Femur (tissue), 1 donor: ENCODE results near the gene SCIN.
"Not testable (repeated sequence)": the region's sequence is repeated elsewhere in the genome, so short reads cannot be mapped to it uniquely, and the experiment has no call there.

Experiments
- DNase-seq: peaks from one replicate; pipeline ENCODE4 v3.0.0-alpha.2; 2017

SCIN gene

DNA sequence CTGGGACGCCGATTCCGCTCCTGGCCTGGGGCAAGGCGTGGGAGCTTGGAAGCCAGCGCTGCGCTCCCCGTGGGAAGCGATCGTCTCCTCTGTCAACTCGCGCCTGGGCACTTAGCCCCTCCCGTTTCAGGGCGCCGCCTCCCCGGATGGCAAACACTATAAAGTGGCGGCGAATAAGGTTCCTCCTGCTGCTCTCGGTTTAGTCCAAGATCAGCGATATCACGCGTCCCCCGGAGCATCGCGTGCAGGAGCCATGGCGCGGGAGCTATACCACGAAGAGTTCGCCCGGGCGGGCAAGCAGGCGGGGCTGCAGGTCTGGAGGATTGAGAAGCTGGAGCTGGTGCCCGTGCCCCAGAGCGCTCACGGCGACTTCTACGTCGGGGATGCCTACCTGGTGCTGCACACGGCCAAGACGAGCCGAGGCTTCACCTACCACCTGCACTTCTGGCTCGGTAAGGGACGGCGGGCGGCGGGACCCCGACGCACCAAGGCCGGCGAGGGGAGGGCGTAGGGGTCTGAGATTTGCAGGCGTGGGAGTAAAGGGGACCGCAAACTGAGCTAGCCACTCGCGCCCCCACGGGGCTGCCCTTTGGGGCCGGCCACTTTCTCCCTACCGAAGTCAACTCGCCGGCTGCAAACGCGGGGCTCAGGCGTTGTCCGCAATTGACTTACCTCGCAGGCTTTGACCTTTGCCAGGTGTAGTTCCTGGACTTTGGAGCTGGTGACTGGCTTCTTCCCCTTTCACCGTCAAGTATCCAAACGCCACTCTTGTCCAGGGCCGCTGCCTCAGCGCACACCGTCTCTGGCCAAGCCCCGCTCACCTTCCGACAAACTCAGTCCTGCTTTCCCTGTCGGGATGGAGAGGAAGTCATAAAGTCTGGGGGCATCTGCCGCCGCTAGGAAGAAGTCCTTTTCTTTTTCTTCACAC lies at the start of gene SCIN:
Gene SCIN, plus strand, starts transcription at position 187 of the 928 bp plus-strand sequence. Its CDS starts 67 bp downstream, at position 254.
- peak; percentile 43 for DNase-seq

DNA sequence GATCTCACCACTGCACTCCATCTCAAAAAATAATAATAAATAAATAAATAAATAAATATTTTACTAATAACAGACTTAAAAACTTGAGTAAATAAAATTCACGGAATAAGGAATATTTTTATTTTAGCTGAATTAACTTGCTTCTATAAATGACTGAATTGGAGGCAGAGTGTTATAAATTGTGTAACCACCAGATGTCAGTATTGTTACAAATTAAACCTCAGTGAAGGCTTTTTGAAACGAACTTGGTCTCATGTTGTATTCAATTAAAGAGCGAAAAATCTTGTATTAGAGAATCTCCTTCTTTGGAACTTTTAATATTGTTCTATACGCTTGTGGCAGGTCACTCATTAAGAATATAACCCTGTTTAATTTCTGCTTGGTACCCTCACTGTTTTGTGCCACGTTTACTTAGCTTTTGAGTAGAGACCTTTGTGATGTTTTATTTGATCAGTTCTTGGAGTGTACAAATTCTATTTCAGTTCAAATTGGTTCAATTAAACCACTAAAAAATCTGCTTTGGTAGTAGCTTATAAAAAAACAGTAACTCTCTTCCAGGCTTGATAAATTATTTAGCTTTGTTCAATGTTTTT lies 45.6 kb upstream of the SCIN start:
- no peak for DNase-seq

DNA sequence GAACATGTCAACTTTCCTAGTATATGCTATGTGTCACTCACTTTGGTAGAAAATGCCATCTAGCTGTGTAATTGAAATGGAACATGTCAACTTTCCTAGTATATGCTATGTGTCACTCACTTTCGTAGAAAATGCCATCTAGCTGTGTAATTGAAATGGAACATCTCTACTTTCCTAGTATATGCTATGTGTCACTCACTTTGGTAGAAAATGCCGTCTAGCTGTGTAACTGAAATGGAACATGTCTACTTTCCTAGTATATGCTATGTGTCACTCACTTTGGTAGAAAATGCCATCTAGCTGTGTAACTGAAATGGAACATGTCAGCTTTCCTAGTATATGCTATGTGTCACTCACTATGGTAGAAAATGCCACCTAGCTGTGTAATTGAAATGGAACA lies 43.8 kb upstream of the SCIN start:
- not testable (repeated sequence) for DNase-seq

DNA sequence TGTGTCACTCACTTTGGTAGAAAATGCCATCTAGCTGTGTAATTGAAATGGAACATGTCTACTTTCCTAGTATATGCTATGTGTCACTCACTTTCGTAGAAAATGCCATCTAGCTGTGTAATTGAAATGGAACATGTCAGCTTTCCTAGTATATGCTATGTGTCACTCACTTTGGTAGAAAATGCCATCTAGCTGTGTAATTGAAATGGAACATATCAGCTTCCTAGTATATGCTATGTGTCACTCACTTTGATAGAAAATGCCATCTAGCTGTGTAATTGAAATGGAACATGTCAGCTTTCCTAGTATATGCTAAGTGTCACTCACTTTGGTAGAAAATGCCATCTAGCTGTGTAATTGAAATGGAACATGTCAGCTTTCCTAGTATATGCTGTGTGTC lies 42.9 kb upstream of the SCIN start:
- DNase-seq: not testable (repeated sequence)

DNA sequence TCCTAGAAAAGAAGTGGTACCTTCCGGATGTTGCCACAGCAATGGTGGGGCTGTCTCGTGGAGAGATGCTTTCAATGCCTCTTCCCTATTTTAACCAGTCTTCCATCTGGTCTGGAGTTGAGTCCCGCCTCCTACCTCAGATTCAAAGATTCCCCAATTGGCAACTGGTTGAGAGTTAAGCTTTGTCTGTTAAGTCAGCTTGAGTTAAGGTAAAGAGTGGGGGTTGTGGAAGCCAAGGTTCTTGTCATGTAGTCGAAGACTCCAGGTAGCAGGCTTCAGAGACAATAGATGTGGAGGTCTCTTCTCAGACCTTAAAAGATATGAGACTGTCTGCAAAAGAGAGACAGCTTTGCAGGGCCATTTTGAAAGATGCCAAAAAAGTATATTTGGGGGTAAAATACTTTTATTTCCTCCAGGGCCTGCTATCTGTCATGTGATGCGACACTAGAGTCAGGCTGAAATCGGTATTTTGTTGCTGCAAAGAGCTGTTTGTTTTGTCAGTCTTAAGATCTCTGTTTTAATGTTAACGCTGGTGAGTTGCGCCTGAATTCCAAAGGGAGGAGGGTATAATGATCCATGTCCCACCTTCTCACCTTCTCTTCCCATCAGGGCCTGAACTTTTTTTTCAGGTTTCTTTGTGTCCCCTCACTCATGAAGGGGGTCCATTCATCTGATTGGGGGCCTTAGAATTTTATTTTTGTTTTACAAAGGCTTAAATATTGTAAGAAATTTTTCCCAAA lies 40.4 kb upstream of the SCIN start:
- no peak for DNase-seq

DNA sequence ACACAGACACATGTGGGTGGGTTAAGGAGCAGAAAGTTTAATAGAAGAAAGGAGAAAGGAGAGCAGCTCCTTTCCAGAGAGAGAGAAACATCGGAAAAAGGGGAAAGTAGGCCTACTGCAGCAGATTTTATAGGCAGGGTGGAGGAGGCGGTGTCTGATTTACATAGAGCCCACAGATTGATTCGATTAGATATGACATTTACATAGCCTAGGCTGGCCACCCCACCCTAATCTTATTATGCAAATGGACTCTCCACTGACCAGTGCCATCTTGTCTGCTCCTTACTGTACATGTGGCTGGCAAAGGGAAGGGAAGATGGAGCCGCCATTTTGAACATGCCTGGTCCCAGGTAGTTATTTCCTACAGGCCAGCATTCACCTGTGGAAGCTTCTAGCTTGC lies 38.7 kb upstream of the SCIN start:
- DNase-seq: no peak

DNA sequence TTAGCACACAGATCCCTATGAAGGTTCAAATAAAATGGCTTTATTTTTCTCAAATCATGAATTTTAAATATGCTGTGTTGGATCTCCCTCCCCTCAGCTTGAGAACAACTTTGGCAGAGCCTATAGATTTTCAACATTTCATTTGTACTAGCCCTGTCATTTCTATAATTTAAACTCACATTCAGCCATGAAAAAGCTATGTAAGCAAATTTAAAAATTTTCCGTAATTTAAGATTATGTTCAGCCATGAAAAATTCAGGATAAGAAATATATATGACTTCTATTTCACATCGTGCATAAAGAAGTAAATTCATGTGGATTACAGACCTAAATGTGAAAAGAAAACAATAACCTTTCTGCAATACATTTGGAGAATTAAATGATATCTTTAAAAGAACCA lies 36.5 kb upstream of the SCIN start:
- DNase-seq: no peak

DNA sequence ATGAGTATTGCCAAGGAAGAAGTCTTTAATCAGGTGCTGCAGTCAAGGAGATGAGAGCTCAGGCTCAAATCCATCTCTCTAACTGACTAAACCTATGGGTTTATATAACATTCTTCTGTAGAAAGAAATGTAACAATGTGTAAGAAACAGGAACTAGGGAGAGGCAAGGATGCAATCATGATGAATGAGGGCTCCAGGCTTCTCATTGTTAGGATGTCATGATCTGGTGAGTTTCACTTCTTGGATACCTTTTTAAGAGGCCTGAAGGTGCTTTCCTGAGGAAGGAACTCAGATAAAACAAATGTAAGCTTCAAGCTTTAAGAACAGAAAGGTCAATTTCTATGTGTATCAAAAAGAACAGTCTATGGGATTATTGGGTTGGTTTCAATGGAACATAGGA lies 30.8 kb upstream of the SCIN start:
- DNase-seq: no peak

DNA sequence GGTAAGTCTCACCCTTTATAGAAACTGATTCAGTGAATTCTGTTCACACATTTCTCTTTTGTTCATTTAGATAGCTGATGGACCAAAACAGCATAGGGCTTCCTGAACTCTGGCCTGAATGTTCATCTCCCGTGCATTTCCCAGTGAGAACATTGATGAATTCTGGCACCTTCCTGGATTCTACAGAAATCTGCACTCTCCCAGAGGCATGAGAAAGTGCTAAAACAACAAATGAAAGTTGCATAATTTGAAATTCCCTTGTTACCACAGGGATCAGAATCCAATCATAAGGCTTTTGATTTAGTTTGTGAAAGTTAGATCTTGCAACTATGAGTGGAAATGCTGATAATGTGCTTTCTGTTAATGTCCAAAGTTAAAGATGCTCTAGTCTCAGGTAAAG lies 29.7 kb upstream of the SCIN start:
- DNase-seq: no peak

DNA sequence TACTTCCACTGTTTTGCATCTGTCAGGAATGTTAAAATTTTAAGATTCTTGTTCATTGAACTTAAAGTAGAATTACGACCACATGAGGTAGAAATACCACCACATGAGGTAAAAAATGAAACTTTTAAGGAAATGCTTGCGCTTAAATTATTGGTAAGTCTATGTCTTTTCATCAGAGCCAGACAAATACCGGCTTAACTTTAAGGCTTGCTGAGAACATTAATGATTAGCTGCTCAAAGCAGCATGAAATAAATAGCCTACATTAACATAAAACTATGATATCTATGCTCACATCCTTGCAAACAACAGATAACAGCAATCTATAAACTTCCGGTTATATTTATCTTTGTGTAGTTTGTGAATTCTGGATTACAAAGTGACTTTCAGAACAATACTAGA lies 26.9 kb upstream of the SCIN start:
- no peak for DNase-seq

DNA sequence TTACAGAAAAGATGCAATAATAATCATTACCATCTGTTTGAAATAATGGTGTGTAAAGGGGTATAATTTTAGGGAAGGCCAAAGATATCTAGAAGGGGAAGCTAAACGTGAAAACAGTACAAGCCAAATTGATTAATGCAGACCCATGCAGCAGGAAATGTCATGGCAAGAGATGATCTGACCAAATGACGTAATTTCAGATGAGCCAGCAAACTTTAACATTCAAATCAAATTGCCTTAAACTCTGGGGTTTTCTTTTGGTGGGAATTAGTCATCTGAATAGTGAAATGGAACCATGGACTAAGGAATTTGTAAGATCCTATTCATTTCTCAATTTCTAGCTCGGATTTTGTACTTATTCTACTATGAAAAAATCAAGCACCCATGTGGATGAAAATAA lies 21.4 kb upstream of the SCIN start:
- DNase-seq: no peak

DNA sequence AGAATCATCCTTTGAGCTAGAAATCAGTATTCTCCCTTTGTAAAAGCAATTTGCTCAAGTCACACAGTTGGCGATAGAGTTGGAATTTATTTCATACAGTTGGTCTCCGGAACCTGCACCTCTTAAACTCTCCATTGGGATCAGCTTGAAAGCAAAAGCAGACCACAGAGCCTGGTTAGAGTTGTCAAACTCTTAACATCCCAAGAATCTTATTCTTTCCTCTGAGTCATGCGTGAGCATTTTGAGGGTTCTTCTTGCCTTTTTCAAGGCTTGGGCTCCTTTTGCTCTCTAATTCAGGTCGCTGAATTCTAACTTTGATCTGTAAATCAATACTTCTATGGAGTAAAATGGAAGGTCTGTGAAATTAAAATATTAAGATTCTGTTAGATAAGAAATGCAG lies 19.6 kb upstream of the SCIN start:
- no peak for DNase-seq

DNA sequence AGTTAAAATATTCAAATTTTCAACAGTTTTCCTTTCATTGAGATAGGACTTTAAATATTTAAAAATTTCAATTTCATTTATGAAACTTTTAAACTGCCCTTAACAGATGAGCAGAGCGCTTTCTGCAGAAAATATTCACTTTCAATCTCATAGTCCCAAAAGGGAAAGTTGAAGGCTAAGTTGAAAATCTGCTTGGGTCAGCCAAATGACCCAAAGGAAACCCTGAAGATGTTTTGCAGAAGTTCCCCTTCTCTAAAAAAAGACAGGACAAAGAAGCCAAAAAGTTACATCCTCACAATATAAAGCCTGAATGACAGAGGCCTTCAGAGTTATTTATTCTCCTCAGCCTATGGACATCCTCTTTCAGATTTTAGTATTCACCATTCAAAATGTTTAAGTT lies 17.6 kb upstream of the SCIN start:
- DNase-seq: no peak

DNA sequence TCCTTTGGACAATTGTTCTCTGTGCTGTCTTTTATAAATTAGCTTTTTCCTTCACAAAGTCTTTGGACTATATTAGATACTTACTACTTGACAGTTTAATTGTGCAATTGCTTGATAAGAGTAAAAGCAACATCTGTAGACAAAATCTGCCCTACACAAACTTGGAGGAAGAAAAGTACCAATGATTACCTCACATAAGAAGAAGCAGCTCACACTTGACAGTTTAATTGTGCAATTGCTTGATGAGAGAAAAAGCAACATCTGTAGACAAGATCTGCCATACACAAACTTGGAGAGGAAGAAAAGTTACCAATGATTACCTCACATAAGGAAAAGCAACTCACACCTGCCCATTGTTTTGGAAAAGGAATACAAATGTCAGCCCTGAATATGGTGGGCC lies 17.1 kb upstream of the SCIN start:
- DNase-seq: no peak

DNA sequence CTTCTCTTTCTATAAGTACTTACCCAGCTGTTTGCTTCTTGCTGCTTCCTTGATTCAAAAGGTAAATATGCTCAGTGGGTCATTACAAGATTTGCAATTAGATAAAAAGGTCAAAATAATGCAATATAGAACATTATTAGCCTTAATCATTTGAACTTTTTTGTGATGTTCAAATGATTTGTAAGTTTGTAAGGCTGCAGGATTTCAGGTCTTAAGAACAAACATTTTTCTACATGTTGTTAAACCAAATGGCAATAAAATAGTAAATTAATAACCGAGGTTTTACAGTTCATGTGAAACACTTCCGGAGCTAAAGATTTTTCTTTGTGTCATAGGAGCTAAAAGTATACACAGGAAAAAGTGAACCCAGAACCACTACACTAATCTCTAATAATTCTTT lies 16.2 kb upstream of the SCIN start:
- no peak for DNase-seq

DNA sequence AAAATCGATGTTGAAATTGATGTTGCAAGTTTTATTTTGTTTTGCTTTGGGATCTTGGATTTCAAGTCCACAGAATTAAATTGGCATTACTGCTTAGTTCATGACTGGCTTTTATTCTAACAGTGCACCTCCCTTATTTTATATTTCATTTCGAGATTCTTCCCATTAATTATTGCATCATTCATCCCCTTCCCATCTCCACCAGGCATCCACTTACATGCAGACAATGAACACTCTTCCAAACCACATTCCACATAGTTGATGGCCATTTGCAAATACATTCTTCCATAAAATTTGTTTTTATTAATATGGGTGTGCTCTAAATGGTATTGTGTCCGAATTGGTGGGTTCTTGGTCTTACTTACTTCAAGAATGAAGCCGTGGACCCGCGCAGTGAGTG lies 15.6 kb upstream of the SCIN start:
- no peak for DNase-seq

DNA sequence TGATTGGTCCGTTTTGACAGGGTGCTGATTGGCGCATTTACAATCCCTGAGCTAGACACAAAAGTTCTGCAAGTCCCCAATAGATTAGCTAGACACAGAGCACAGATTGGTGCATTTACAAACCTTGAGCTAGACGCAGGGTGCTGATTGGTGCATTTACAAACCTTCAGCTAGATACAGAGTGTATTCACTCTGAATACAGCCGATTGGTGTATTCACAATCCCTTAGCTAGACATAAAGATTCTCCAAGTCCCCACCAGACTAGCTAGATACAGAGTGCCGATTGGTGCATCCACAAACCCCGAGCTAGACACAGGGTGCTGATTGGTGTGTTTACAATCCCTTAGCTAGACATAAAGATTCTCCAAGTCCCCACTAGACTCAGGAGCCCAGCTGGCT lies 14.8 kb upstream of the SCIN start:
- not testable (repeated sequence) for DNase-seq

DNA sequence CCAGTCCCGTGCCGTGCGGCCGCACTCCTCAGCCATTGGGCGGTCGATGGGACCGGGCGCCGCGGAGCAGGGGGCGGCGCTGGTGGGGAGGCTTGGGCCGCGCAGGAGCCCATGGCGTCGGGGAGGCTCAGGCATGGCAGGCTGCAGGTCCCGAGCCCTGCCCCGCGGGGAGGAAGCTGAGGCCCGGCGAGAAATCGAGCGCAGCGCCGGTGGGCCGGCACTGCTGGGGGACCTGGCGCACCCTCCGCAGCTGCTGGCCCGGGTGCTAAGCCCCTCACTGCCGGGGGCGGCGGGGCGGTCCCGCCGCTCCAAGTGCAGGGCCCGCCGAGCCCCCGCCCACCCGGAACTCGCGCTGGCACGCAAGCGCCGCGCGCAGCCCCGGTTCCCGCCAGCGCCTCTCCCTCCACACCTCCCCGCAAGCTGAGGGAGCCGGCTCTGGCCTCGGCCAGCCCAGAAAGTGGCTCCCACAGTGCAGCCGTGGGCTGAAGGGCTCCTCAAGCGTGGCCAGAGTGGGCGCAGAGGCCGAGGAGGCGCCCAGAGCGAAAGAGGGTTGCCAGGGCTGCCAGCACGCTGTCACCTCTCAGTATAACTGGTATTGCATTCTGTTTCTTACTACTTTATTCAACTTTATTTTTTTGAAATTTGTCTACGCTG lies 14.3 kb upstream of the SCIN start:
- DNase-seq: not testable (repeated sequence)

DNA sequence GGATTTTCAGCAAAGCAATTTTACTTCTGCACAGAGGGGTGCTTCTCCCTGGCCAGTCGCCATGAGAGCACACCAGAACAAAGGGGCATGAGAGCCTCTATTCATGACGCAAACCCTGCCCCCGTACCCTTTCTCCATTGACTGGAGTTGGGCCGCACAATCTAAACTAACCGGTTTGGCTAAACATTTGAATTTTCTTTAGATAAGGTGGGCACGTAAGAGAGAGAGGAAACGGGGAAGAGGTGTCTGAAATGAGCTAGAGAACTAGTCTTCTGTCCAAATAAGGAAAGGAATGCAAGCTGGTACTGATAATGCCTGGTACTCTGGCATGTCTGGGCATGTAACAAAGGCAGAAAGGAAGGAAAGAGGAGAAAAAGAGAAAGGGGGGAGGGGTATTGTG lies 13.2 kb upstream of the SCIN start:
- DNase-seq: no peak

DNA sequence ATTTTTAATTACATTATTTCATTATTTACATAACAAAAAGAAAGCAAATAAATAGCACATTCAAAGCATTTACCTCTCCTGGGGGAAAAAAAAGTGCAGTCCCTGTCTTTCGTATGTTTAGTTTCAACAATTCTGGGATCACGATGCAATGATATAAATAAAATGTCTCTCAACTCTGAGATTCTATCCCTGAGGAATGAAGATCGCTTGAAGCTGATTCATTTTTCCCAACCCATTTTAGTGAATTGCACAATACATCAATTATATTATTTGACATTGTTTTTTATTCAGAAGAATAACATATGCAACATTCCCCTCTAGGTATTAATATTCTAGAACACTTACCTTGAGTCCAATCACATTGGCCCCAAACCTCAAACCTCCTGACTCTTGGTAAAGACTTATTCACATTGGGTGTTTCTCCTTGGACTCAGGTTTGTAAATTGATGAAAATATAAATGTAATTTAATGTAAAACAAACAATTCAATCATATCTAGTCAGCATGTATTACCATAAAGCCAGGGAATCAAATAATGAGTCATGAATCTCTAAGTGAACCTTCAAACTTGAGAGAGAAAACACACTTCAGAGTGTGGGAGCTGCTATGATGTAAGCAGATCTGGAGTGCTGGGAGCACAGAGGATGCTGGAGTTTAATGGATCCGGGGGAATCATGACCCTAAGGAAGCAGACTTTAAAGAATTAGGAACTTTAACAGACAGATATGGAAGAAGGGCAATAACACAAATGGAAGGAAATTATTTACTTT lies 5.3 kb upstream of the SCIN start:
- no peak for DNase-seq

DNA sequence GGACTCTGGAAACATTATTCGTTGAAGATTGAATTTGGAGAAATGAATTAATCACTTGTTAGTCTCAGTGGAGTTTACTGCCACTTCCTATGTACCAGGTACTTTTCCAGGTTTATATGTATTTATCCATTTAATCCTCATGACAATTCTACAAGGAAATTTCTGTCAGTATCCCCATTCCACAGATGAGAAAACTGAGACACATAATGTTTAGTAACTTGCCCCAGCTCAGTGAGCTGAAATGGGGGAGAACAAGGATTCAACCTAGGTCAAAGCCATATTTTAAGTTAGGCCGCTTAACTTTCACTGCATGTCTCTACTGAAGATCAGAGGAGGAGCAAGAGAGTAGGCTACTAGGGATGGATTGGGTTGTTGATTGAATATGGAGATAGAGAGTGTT lies 4.6 kb upstream of the SCIN start:
- no peak for DNase-seq

DNA sequence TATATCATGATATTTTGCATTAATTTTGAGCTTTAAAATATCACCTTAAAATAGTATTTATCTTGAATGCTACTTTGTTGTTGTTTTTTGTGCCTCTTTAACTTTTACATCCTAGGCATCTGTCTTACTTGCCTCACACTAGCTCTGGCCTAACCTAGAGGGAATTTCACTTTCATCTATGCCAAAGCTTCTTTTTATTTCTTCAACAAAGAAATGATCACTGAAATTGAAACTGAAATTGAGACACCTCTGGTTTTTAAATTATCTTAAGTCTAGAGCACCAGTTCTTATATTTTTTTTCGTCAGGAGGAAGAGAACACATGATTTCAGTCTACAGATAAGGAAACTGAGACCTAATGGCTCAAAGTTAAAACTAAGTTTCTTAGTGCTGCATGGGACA lies 3.5 kb upstream of the SCIN start:
- DNase-seq: no peak

DNA sequence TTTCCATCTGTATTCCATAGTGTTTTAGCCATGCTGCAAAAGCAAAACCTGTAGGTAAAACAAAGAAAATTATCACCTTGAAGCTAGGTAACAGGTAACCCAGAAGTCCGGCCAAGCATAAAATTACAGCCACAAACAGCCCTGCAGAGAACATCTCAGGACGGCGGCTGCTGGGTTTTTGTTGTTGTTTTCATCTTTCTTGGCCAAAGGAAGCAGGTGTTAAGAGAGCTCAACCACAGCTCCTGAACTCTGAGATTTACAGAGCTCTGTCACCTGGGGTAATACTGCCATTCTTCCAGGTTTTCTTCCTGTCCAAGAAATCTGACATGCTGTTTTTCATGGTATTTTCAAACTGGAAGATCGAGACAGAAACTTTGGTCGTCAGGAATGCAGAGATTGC lies 847 bp upstream of the SCIN start:
- DNase-seq: no peak
